Neural cell (in vitro differentiated cells): Measurements from ENCODE around the gene POLR1B. TPM values are rescaled to one million over a fixed set of nuclear protein-coding genes. Genes with fewer than 3 reads are reported as not detected.

Source experiments
- H2AFZ ChIP-seq: fragments of 200-600, 300-800 bp; sonication (generic), shearing (Covaris generic); 2 replicates; pipeline ENCODE4 v1.6.0; 2014; ENCODE audit warnings: low read depth, mild to moderate bottlenecking, antibody characterized with exemption, low read length, moderate library complexity
- H3F3A ChIP-seq: fragments of 200-600 bp; shearing (Covaris generic); 2 replicates; pipeline ENCODE4 v1.6.1; 2016; ENCODE audit warnings: mild to moderate bottlenecking, moderate library complexity, mixed read lengths, antibody characterized with exemption, low read length; ENCODE audit not compliant: insufficient read depth, poor library complexity, severe bottlenecking
- H3K27ac ChIP-seq: fragments of 200-600, 300-800 bp; sonication (generic), shearing (Covaris generic); 2 replicates; pipeline ENCODE4 v1.5.1; 2014; ENCODE audit warnings: mild to moderate bottlenecking, low read length, moderate library complexity
- H3K27me3 ChIP-seq: fragments of 300-800, 200-600 bp; sonication (generic), shearing (Covaris generic); 2 replicates; pipeline ENCODE4 v1.6.0; 2014; ENCODE audit warnings: mild to moderate bottlenecking, low read depth, low read length, moderate library complexity; ENCODE audit not compliant: insufficient read depth
- H3K36me3 ChIP-seq: fragments of 300-800, 200-600 bp; sonication (generic), shearing (Covaris generic); 2 replicates; pipeline ENCODE4 v1.5.1; 2014; ENCODE audit warnings: mild to moderate bottlenecking, antibody characterized with exemption, low read length, moderate library complexity; ENCODE audit not compliant: insufficient read depth
- H3K4me2 ChIP-seq: fragments of 300-800, 200-600 bp; sonication (generic), shearing (Covaris generic); 2 replicates; pipeline ENCODE4 v1.6.0; 2014; ENCODE audit warnings: mild to moderate bottlenecking, low read length
- H3K4me3 ChIP-seq: fragments of 300-800, 200-600 bp; sonication (generic), shearing (Covaris generic); 2 replicates; pipeline ENCODE4 v1.5.1; 2014; ENCODE audit warnings: mild to moderate bottlenecking, low read length, moderate library complexity
- H3K79me2 ChIP-seq: fragments of 200-600 bp; shearing (Covaris generic); replicated peaks from 2 replicates; pipeline ENCODE4 v1.6.0; 2014; ENCODE audit warnings: mild to moderate bottlenecking, low read length, moderate library complexity; ENCODE audit not compliant: insufficient read depth
- H3K9ac ChIP-seq: fragments of 300-800, 200-600 bp; sonication (generic), shearing (Covaris generic); 2 replicates; pipeline ENCODE4 v1.6.1; 2016; ENCODE audit warnings: mild to moderate bottlenecking, low read length, mixed read lengths
- H3K9me2 ChIP-seq: fragments of 200-600 bp; shearing (Covaris generic); 2 replicates; pipeline ENCODE4 v1.6.1; 2016; ENCODE audit warnings: mild to moderate bottlenecking, low read length, mixed read lengths; ENCODE audit not compliant: insufficient read depth
- H3K9me3 ChIP-seq: fragments of 200-600, 300-800 bp; sonication (generic), shearing (Covaris generic); 2 replicates; pipeline ENCODE4 v1.6.1; 2016; ENCODE audit warnings: mild to moderate bottlenecking, mixed run types, low read length, moderate library complexity, mixed read lengths
- H4K20me1 ChIP-seq: fragments of 200-600 bp; shearing (Covaris generic); 2 replicates; pipeline ENCODE4 v1.6.1; 2016; ENCODE audit warnings: mild to moderate bottlenecking, mixed run types; ENCODE audit not compliant: insufficient read depth
- CTCF ChIP-seq: fragments of 450-650 bp; IDR thresholded peaks from 2 replicates; pipeline ENCODE4 v1.5.1; 2014; ENCODE audit warnings: antibody characterized with exemption, mild to moderate bottlenecking, moderate library complexity; ENCODE audit not compliant: poor library complexity, severe bottlenecking
- EP300 ChIP-seq: fragments of 450-650 bp; conservative IDR thresholded peaks from 2 replicates; pipeline ENCODE4 v1.6.1; 2014; ENCODE audit warnings: antibody characterized with exemption, mild to moderate bottlenecking, moderate library complexity; ENCODE audit not compliant: poor library complexity, severe bottlenecking
- EZH2 ChIP-seq: fragments of 200-600, 300-800 bp; shearing (Covaris generic), sonication (generic); IDR thresholded peaks from 2 replicates; pipeline ENCODE4 v1.6.1; 2014; ENCODE audit warnings: antibody characterized with exemption, low read length, borderline replicate concordance, mild to moderate bottlenecking; ENCODE audit not compliant: insufficient read depth, poor library complexity, severe bottlenecking
- MXI1 ChIP-seq: fragments of 450-650 bp; conservative IDR thresholded peaks from 2 replicates; pipeline ENCODE4 v1.6.1; 2014; ENCODE audit warnings: antibody characterized with exemption, mild to moderate bottlenecking; ENCODE audit not compliant: poor library complexity, severe bottlenecking
- POLR2AphosphoS5 ChIP-seq: IDR thresholded peaks from 2 replicates; pipeline ENCODE4 v1.6.1; 2012
- RAD21 ChIP-seq: fragments of 450-650 bp; conservative IDR thresholded peaks from 2 replicates; pipeline ENCODE4 v1.6.1; 2014; ENCODE audit warnings: antibody characterized with exemption, mild to moderate bottlenecking, moderate library complexity
- SMC3 ChIP-seq: fragments of 450-650 bp; conservative IDR thresholded peaks from 2 replicates; pipeline ENCODE4 v1.6.1; 2014; ENCODE audit warnings: antibody characterized with exemption, mild to moderate bottlenecking, moderate library complexity; ENCODE audit not compliant: poor library complexity
- TAF1 ChIP-seq: IDR thresholded peaks from 2 replicates; pipeline ENCODE4 v1.6.1; 2012; ENCODE audit warnings: low read depth
- polyA plus RNA-seq: library from polyadenylated mRNA; depleted of rRNA; stranded (reverse); fragments of >200 nt; gene quantifications from 2 replicates; pipeline ENCODE4 v1.2.3, GENCODE V29; 2014
- TF ChIP-seq, protein P1 (sequence below): IDR thresholded peaks from 2 replicates; pipeline ENCODE4 v1.6.1; 2012; ENCODE audit warnings: borderline replicate concordance

The POLR1B gene
- polyA plus RNA-seq, 1 donor from 2014 or later: 9.8 TPM

DNA sequence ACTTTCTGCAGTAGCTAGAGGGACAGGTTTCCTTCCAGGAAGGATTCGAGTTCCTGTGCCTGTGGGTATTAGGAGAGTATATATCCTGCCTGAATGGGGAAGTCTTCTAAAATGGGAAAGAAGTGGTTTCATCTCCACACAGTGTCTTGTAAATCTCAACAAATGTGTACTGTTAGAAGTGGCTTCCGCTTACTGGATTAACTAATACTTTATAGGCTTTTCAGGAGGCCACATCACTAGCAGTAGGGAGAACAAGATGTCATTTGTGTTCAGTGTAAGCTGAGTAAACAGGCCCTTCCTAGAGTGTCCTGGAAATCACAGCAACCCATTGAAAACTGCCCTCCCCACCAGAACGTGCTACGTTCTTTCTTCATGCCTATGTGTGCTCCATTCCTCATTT, 12.5 kb upstream of the POLR1B start:
- no peak overlapping the region for H3K4me3 ChIP-seq
- H4K20me1 ChIP-seq: no peaks in the 10 kb centered on the region
- no peaks in the 10 kb centered on the region for H3F3A ChIP-seq
- H3K79me2 ChIP-seq: no peaks in the 10 kb centered on the region
- H3K4me2 ChIP-seq: no peak overlapping the region
- no peak overlapping the region for H2AFZ ChIP-seq
- H3K9me2 ChIP-seq: no peaks in the 10 kb centered on the region
- H3K36me3 ChIP-seq: peaks cover 6% of the 10 kb centered on the region
- TF ChIP-seq, protein P1, sequence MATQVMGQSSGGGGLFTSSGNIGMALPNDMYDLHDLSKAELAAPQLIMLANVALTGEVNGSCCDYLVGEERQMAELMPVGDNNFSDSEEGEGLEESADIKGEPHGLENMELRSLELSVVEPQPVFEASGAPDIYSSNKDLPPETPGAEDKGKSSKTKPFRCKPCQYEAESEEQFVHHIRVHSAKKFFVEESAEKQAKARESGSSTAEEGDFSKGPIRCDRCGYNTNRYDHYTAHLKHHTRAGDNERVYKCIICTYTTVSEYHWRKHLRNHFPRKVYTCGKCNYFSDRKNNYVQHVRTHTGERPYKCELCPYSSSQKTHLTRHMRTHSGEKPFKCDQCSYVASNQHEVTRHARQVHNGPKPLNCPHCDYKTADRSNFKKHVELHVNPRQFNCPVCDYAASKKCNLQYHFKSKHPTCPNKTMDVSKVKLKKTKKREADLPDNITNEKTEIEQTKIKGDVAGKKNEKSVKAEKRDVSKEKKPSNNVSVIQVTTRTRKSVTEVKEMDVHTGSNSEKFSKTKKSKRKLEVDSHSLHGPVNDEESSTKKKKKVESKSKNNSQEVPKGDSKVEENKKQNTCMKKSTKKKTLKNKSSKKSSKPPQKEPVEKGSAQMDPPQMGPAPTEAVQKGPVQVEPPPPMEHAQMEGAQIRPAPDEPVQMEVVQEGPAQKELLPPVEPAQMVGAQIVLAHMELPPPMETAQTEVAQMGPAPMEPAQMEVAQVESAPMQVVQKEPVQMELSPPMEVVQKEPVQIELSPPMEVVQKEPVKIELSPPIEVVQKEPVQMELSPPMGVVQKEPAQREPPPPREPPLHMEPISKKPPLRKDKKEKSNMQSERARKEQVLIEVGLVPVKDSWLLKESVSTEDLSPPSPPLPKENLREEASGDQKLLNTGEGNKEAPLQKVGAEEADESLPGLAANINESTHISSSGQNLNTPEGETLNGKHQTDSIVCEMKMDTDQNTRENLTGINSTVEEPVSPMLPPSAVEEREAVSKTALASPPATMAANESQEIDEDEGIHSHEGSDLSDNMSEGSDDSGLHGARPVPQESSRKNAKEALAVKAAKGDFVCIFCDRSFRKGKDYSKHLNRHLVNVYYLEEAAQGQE: no peak
- no peak overlapping the region for H3K9ac ChIP-seq
- no peaks in the 10 kb centered on the region for H3K9me3 ChIP-seq
- H3K27ac ChIP-seq: no peak overlapping the region
- no peaks in the 10 kb centered on the region for H3K27me3 ChIP-seq

- H3F3A ChIP-seq: no peaks in the 10 kb centered on the region
- H3K4me3 ChIP-seq: no peak overlapping the region
- no peaks in the 10 kb centered on the region for H3K9me2 ChIP-seq
- no peak overlapping the region for H3K27ac ChIP-seq
- no peak overlapping the region for H2AFZ ChIP-seq
- no peaks in the 10 kb centered on the region for H3K79me2 ChIP-seq
- no peaks in the 10 kb centered on the region for H4K20me1 ChIP-seq
- no peak overlapping the region for H3K4me2 ChIP-seq
- no peaks in the 10 kb centered on the region for H3K9me3 ChIP-seq
- peaks cover 6% of the 10 kb centered on the region for H3K36me3 ChIP-seq
- no peak overlapping the region for H3K9ac ChIP-seq
- TF ChIP-seq RAD21 (no peak), MXI1 (no peak), CTCF (no peak), EP300 (no peak), EZH2 (no peak), POLR2AphosphoS5 (no peak), TAF1 (no peak), SMC3 (no peak)
- TF ChIP-seq, protein P1: no peak
- H3K27me3 ChIP-seq: no peaks in the 10 kb centered on the region
These were observed 11.5 kb upstream of the POLR1B start for GRCh38 chr2:112530728-112531127.
